Lower lobe of right lung (tissue), 2 donors: ENCODE data around the gene DLGAP1. TPM values are rescaled to one million over a fixed set of nuclear protein-coding genes. Genes with fewer than 3 reads are reported as not detected.

ENCODE experiments used
- ATAC-seq, 2 donors: fragments of 200-7000 bp; cut with Tn5 transposase; one replicate each; pipeline ENCODE4 v1.9.1; 2020 to 2022; ENCODE audit warnings: mild to moderate bottlenecking in 2 of 2, moderate library complexity in 2 of 2
- DNase-seq: peaks from one replicate; pipeline ENCODE4 v3.0.0-alpha.2; 2020
- H3K27ac ChIP-seq: fragments of 200-600 bp; one replicate; pipeline ENCODE4 v1.8.0; 2022
- H3K27me3 ChIP-seq: fragments of 200-600 bp; one replicate; pipeline ENCODE4 v1.8.0; 2022; ENCODE audit warnings: low read depth
- H3K36me3 ChIP-seq: fragments of 200-600 bp; one replicate; pipeline ENCODE4 v1.8.0; 2022; ENCODE audit warnings: mild to moderate bottlenecking
- H3K4me1 ChIP-seq: fragments of 200-600 bp; one replicate; pipeline ENCODE4 v1.8.0; 2022
- H3K4me3 ChIP-seq: fragments of 200-600 bp; one replicate; pipeline ENCODE4 v1.8.0; 2022; ENCODE audit warnings: mild to moderate bottlenecking
- H3K9me3 ChIP-seq: fragments of 200-600 bp; one replicate; pipeline ENCODE4 v1.8.0; 2022
- intact Hi-C: fragments of 100-400 bp; cut with DNase I; formaldehyde crosslinking; loops from one replicate; pipeline ENCODE4 v1.11.0; 2022
- total RNA-seq: library from RNA; stranded (reverse); fragmentation: NEBNext Ultra II Directional; extraction: Animal tissue kit (Norgen Biotek cat#: 25700); gene quantifications from one replicate; pipeline ENCODE4 v1.2.1, GENCODE V29; 2021
- TF ChIP-seq, protein P1 (sequence below): fragments of 200-600 bp; IDR thresholded peaks from one replicate; pipeline ENCODE4 v1.8.0; 2022; ENCODE audit warnings: antibody characterized with exemption, mild to moderate bottlenecking
- donor health status: DM: no; HTN: yes; CAD: no; lungs with severe emphysema.

DLGAP1 gene
- total RNA-seq, 1 donor from 2014 or later, result 3.8 TPM

DNA sequence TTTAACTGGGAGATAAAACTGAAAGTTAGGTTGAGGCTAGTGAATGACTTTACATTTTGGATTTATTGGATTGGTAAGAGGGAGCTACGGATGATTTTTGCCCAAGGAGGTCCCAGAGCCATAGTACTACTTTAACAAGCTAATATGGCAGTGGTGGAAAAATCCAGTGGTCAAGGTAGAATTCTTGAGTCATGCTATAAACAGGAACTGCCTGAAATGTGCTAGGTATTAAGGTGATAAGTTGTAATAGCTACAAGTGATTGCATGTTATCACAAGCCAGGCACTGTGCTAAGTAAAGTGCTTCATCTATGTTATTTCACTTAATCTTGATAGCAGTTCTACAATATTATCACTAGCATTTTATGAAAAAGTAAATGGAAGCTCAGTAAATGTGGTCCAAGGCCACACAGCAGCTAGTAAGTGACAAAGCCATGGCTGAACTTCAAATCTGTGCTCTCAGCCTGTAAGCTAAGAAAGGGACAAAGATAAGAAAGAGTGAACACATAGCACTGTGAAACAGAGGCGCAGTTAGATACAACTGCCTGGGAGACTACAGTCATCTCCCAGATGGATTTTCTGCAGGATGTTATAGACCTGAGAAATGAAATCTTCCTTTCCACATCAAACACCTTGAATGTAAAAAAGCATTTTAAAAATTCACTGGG is 535.6 kb downstream of the DLGAP1 start:
- H3K27ac ChIP-seq, result no peak overlapping the region
- H3K9me3 ChIP-seq, result no peaks in the 10 kb centered on the region
- H3K27me3 ChIP-seq, result no peaks in the 10 kb centered on the region
- ATAC-seq, result no peak
- TF ChIP-seq, protein P1, sequence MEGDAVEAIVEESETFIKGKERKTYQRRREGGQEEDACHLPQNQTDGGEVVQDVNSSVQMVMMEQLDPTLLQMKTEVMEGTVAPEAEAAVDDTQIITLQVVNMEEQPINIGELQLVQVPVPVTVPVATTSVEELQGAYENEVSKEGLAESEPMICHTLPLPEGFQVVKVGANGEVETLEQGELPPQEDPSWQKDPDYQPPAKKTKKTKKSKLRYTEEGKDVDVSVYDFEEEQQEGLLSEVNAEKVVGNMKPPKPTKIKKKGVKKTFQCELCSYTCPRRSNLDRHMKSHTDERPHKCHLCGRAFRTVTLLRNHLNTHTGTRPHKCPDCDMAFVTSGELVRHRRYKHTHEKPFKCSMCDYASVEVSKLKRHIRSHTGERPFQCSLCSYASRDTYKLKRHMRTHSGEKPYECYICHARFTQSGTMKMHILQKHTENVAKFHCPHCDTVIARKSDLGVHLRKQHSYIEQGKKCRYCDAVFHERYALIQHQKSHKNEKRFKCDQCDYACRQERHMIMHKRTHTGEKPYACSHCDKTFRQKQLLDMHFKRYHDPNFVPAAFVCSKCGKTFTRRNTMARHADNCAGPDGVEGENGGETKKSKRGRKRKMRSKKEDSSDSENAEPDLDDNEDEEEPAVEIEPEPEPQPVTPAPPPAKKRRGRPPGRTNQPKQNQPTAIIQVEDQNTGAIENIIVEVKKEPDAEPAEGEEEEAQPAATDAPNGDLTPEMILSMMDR, result no peak
- intact Hi-C loops, result no loop called here
- no peak overlapping the region for H3K4me3 ChIP-seq
- DNase-seq, result no peak
- no peaks in the 10 kb centered on the region for H3K36me3 ChIP-seq
- no peaks in the 10 kb centered on the region for H3K4me1 ChIP-seq

GRCh38 chr18:3916082-3916481 is 539.0 kb downstream of the DLGAP1 start:
- ATAC-seq, result no peak

DNA sequence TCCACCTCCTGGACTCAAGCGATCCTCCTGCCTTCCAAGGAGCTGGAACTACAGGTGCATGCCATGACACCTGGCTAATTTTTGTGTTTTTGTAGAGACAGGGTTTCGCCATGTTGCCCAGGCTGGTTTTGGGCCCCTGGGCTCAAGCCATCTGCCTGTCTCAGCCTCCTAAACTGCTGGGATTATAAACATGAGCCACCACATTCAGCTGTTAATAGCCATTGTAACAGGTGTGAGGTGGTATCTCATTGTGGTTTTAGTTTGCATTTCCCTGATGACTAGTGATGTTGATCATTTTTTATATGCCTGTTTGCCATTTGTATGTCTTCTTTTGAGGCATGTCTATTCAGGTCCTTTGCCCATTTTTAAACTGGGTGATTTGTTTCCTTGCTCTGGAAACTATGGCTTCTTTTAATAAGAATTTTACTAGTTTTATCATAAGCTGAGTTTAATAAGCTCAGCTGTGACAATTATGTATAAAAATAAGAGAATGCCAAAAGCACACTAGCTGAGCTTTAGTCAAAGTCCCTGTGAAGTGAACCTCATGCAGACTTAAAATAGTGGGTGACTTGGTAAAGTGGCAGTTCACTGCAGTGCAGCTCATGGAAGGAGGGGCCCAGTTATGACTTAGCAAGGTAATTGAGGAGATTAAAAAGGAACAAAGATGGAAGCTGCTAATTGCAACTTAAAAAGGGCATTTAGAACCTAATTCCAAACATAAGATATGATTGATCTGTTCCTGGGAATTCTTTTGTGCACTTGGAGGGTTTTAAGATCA is 540.1 kb downstream of the DLGAP1 start:
- H3K36me3 ChIP-seq, result no peaks in the 10 kb centered on the region
- DNase-seq, result no peak
- TF ChIP-seq, protein P1, result no peak
- intact Hi-C loops, result no loop called here
- no peak overlapping the region for H3K4me3 ChIP-seq
- H3K27ac ChIP-seq, result no peak overlapping the region
- no peak for ATAC-seq
- H3K9me3 ChIP-seq, result no peaks in the 10 kb centered on the region
- H3K4me1 ChIP-seq, result no peaks in the 10 kb centered on the region
- no peaks in the 10 kb centered on the region for H3K27me3 ChIP-seq

More at GRCh38 chr18:3916082-3916481, 539.0 kb downstream of the DLGAP1 start:
- TF ChIP-seq, protein P1, result no peak
- H3K4me1 ChIP-seq, result no peaks in the 10 kb centered on the region
- intact Hi-C loops, result no loop called here
- H3K36me3 ChIP-seq, result no peaks in the 10 kb centered on the region
- no peaks in the 10 kb centered on the region for H3K27me3 ChIP-seq
- H3K27ac ChIP-seq, result no peak overlapping the region
- H3K9me3 ChIP-seq, result no peaks in the 10 kb centered on the region
- no peak for DNase-seq
- no peak overlapping the region for H3K4me3 ChIP-seq

GRCh38 chr18:3914109-3914508 is 541.0 kb downstream of the DLGAP1 start:
- Histone ChIP-seq H3K27me3 (no peaks in the 10 kb centered on the region), H3K9me3 (no peaks in the 10 kb centered on the region), H3K27ac (no peak overlapping the region), H3K4me1 (no peaks in the 10 kb centered on the region), H3K36me3 (no peaks in the 10 kb centered on the region), H3K4me3 (no peak overlapping the region)
- DNase-seq, result no peak
- TF ChIP-seq, protein P1, result no peak
- ATAC-seq, result no peak
- intact Hi-C loops, result no loop called here

DNA sequence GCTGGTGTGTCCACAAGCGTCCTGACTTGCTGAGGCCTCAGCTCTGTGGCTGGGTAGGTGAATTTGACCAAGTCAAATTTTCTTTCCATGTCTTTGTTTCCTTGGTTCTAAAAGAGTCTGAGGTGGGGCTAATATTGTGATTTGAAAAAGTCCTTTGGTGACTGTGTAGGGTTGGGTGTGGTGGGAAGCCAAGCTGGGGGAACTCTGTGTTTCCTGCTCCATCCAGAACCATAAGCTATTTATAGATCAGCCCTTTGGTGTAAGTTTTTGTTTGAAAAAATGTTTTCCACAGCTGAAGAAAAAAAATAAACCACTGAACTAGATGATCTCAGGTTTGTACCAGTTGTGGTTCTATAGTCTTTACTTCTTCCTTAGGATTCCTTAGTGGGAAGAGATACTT is 542.4 kb downstream of the DLGAP1 start:
- TF ChIP-seq, protein P1, result no peak
- Histone ChIP-seq H3K4me1 (no peaks in the 10 kb centered on the region), H3K27me3 (no peaks in the 10 kb centered on the region), H3K27ac (no peak overlapping the region), H3K4me3 (no peak overlapping the region), H3K9me3 (no peaks in the 10 kb centered on the region), H3K36me3 (no peaks in the 10 kb centered on the region)
- no peak for ATAC-seq
- DNase-seq, result no peak
- intact Hi-C loops, result no loop called here
